GM19351 (cell line): ENCODE data around the gene GRID1.
A peak's percentile ranks its signal among the peaks of the same experiment; 100 is the strongest.

Source experiments
- ATAC-seq: cut with Tn5 transposase; IDR thresholded peaks from one replicate; pipeline ENCODE4 v1.9.1; 2021; ENCODE audit warnings: mild to moderate bottlenecking, moderate library complexity; ENCODE audit not compliant: unreplicated experiment

Gene GRID1

GRCh38 chr10:85600026-85600743 is 766.4 kb downstream of the GRID1 start:
- no peak for ATAC-seq

DNA sequence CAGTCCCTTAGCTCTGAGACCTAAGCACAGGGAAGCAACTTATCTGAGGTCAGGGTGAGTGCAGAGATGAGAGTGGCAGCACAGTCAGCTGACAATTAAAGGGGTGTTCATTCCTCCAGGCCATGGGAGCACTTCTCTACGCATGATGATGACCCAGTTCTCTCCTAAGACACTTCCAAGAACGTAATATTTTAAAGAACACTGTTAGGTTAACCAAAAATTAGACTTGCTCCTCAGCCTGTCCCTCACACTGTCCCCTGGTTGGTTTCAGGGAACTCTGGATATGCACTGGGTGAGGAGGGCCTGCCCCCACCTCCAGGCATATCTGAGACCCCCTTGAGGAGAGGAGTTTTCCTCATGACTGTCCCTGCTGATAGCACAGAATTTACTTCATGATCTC is 767.5 kb downstream of the GRID1 start:
- ATAC-seq: peak; percentile 12

DNA sequence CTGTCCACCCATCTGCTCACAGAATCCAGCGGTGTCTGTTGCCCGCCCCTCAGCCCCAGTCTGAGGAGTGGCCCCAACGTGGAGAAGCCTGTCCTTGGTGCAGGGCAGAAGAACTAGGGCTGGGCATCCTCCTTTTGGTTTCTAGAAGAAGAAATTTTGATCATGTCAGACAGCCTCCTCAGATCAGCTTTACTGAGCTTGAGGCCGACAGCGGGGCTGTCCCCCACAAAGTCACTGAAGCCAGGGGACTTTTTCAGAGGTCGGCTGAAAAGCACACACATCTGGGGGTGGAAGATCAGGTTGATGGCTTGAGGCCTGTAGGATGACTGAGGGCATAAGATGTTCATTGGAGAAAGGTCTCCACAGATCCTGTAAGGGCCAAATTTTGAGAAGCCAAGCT is 767.9 kb downstream of the GRID1 start:
- peak; percentile 71 for ATAC-seq

- no peak for ATAC-seq
Observed at GRCh38 chr10:85597006-85597405, 769.6 kb downstream of the GRID1 start.

GRCh38 chr10:85596389-85596788 is 770.2 kb downstream of the GRID1 start:
- no peak for ATAC-seq

GRCh38 chr10:85594239-85594638 is 772.4 kb downstream of the GRID1 start:
- no peak for ATAC-seq

- ATAC-seq: no peak
Observed at GRCh38 chr10:85593226-85593772, 773.3 kb downstream of the GRID1 start.

DNA sequence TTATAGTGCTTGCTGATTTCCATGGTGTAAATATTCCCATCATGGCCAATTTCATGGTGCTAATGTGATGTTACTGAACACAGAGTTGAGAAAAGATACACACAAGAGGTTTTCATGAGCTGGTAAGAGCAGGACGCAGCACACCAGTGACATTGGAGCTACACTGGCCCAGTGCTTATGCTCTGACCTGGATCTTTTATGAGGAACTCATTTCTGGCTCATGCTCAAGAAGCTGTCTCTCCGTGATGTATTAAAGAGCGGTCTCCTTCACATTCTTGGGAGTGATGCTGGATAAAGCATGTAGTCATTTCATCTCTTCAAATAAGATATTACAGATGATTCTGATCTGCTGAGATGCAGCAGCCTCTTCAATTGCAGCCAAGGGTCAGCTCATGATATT is 785.2 kb downstream of the GRID1 start:
- no peak for ATAC-seq

DNA sequence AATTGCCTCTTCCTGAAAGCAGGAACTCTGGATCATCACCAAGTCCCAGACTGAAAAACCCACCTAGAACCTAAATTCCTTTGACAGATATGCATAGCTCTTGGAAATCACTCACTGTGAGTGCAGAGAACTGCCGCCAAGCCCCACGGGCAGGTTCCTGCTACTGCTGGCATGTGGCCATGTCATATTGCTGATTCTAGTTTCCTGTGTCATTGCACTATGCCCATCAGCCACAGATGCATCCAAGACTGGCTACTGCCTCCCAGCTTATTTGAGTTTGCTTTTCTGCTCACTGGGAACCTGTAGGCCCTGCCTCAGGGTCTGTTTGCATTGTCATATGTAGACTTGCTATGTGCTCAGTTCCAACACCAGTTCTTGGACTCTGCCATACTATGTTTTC is 786.0 kb downstream of the GRID1 start:
- ATAC-seq: no peak

DNA sequence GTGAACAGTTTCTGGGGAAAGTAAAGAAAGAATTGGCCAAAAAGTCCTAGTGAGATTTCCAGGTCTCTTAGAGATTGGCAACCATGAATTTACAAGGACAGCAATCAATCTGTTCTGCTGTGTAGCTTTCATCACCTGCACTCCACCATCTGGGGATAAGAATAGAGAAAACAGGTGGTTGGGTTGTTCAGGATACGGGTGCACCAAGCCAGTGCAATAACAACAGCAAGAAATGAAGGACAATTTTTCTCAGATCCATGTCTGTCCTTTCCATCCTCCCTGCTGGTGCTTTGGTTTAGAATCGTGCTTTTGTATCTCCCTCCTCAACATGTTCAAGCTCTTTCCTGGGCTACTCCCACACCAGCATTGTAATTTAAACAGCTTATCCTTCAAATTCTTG is 787.7 kb downstream of the GRID1 start:
- ATAC-seq: no peak

- no peak for ATAC-seq
Observed at GRCh38 chr10:85575441-85575840, 791.2 kb downstream of the GRID1 start.

DNA sequence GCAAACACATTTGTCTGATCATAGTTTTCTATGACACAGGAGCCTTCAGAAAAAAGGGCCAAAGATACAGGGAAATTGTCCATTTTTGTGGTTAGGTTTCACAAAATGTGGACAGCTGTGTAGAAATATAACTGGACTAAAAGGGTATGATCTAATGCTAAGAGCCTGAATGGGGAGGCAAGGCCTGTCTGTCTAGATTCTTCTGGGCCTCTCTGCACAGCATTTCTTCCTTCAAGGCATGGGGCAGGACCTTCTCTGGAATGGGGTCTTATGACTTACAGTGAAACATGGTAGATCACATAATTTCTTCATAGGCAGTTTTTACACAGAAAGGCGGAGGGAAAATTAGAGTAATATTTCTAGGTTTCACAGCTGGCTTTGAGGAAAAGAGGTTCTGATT is 795.7 kb downstream of the GRID1 start:
- ATAC-seq: no peak

DNA sequence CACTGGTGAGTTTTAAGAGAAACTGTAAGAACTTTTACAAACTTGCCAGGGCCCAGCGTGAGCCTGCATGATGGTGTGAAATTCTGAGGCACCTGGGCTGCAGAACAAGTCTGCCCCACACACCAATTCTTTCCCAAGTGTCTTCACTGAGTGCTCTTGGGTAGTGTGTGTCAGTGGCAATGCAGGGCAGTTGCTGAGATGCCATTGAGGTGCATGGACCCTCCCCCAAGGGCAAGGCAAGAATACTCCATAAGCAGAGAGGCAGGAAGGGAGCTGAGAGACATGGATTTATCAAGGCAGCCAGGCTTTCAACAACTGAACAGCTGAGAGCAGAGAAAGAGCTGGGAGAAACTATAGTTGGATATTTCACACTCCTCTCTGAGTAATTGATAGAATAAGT is 801.2 kb downstream of the GRID1 start:
- no peak for ATAC-seq

- ATAC-seq: no peak
Observed at GRCh38 chr10:85558533-85558932, 808.1 kb downstream of the GRID1 start.

DNA sequence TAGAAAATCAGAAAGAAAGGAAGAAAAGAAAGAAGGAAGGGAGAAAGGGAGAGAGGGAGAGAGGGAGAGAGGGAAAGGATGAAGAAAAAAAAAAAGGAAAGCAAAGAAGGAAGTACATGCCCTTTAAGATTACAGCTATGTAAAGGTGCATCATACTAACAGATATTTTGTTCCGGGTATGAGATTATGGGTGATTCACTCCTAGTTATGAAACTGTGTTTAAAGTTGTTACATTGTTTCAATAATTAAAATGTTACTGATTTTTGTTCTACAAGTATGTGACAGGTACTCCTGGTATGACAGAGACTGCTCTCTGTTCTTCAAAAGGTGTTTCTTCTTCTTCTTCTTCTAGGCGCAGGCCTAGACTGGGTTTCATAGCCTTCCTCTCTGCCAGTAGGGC is 808.9 kb downstream of the GRID1 start:
- ATAC-seq: no peak

DNA sequence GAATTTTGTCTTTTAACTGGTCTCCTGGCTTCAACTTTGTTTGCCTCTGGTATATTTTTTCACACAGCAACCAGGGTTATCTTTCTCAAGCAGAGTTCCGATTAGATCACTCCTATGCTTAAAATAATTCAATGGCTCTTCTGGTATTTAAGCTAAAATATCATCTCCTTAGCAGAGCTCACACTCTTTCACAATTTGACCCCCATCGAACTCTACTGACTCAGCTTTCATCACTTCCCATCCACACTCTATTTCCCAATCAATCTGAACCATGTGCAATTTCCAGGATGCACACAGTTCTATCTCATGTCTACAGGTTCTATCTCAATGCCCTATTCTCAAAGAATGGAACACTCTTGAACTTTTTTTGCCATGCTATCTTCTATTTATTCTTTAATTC is 809.5 kb downstream of the GRID1 start:
- ATAC-seq: no peak
